HepG2 (cell line): ENCODE results near the gene CA10. TPM values are rescaled to one million over a fixed set of nuclear protein-coding genes. Genes with fewer than 3 reads are reported as not detected.
A peak's percentile ranks its signal among the peaks of the same experiment; 100 is the strongest.

ENCODE experiments used
- ATAC-seq: fragments of 200-7000 bp; cut with Tn5 transposase; 3 replicates; pipeline ENCODE4 v1.9.1; 2020; ENCODE audit warnings: mild to moderate bottlenecking, moderate library complexity
- BruUV-seq: library from RNA; stranded (reverse); fragments of 400-500 nt; replicated peaks from 2 replicates; lab custom pipeline; 2021; lab: Mats Ljungman, UMichigan
- CTCF ChIA-PET: fragments of 300-600 bp; formaldehyde crosslinking; extraction: SDS; loops from one replicate; lab custom pipeline; 2021; ENCODE audit warnings: low total read pairs, inconsistent platforms, low intra/inter-chr PET ratio; lab: Yijun Ruan, JAX
- POLR2A ChIA-PET: fragments of 350-600 bp; sonication (Branson Sonifier 250); formaldehyde crosslinking; loops from one replicate; lab custom pipeline; 2020; ENCODE audit warnings: antibody characterized with exemption, inconsistent platforms; lab: Yijun Ruan, JAX
- DNase-seq: peaks from one replicate; pipeline ENCODE4 v3.0.0-alpha.2; 2015; ENCODE audit warnings: low spot score
- FAIRE-seq: peaks from 3 replicates; lab custom pipeline; 2011; peaks lifted over from hg19 to GRCh38; lab: Jason Lieb, UNC
- H2AFZ ChIP-seq: one replicate; pipeline ENCODE4 v1.6.1; 2011; ENCODE audit warnings: low read length, inconsistent platforms
- H3K27ac ChIP-seq: fragments of 300-600 bp; 3 replicates; pipeline ENCODE4 v1.8.0; 2011; ENCODE audit warnings: mixed run types, mild to moderate bottlenecking, mixed read lengths, low read length, inconsistent platforms; ENCODE audit not compliant: insufficient read depth; ENCODE audit errors: extremely low read length
- H3K27me3 ChIP-seq, 2 experiments: fragments of 200-600 bp in 1 of 2; 2 replicates in 1 of 2; 3 replicates in 1 of 2; pipeline versions ENCODE4 v1.6.0 to v1.8.0; 2011; ENCODE audit warnings: low read length in 2 of 2, mild to moderate bottlenecking in 2 of 2, moderate library complexity in 2 of 2, inconsistent platforms in 1 of 2; ENCODE audit not compliant: insufficient read depth in 2 of 2, control insufficient read depth in 1 of 2
- H3K36me3 ChIP-seq, 2 experiments: fragments of 200-600 bp in 1 of 2; replicated peaks in 1 of 2; 2 replicates in 1 of 2; 3 replicates in 1 of 2; pipeline versions ENCODE4 v1.5.1 to v1.8.0; 2011; ENCODE audit warnings: low read length in 2 of 2, inconsistent platforms in 1 of 2; ENCODE audit not compliant: insufficient read depth in 2 of 2, control insufficient read depth in 1 of 2
- H3K4me1 ChIP-seq: 2 replicates; pipeline ENCODE4 v1.5.1; 2012; ENCODE audit warnings: low read length, inconsistent platforms; ENCODE audit not compliant: insufficient read depth
- H3K4me2 ChIP-seq: 2 replicates; pipeline ENCODE4 v1.6.0; 2011; ENCODE audit warnings: low read depth, low read length, inconsistent platforms
- H3K4me3 ChIP-seq, 3 experiments: fragments of 200-600 bp in 1 of 3; sonication (generic), shearing (Covaris generic) in 1 of 3; replicated peaks in 1 of 3; 2 replicates each; pipeline ENCODE4 v1.5.1; 2011 to 2016; ENCODE audit warnings: low read length in 3 of 3, inconsistent platforms in 2 of 3, low read depth in 2 of 3, mild to moderate bottlenecking in 2 of 3, control low read depth in 1 of 3, mixed read lengths in 1 of 3; ENCODE audit not compliant: insufficient read depth in 1 of 3
- H3K79me2 ChIP-seq: one replicate; pipeline ENCODE4 v1.6.1; 2011; ENCODE audit warnings: low read length, inconsistent platforms; ENCODE audit not compliant: insufficient read depth
- H3K9ac ChIP-seq: 2 replicates; pipeline ENCODE4 v1.6.0; 2011; ENCODE audit warnings: mild to moderate bottlenecking, low read depth, low read length, inconsistent platforms; ENCODE audit not compliant: insufficient read depth
- H3K9me3 ChIP-seq: 2 replicates; pipeline ENCODE4 v1.5.1; 2012; ENCODE audit warnings: mild to moderate bottlenecking, low read length
- H4K20me1 ChIP-seq: 2 replicates; pipeline ENCODE4 v1.6.0; 2011; ENCODE audit warnings: inconsistent platforms, mild to moderate bottlenecking, low read length, moderate library complexity; ENCODE audit not compliant: insufficient read depth
- ATF1 ChIP-seq: IDR thresholded peaks from 2 replicates; pipeline ENCODE4 v1.6.1; 2016; ENCODE audit warnings: mild to moderate bottlenecking, control low read depth
- HDAC1 ChIP-seq: sonication (generic); formaldehyde crosslinking; IDR thresholded peaks from 2 replicates; pipeline ENCODE4 v1.5.1; 2020; ENCODE audit warnings: mild to moderate bottlenecking, missing genetic modification reagents
- HMGA1 ChIP-seq: sonication (generic); formaldehyde crosslinking; conservative IDR thresholded peaks from 2 replicates; pipeline ENCODE4 v1.4.0; 2020; ENCODE audit warnings: missing genetic modification reagents
- IKZF5 ChIP-seq: IDR thresholded peaks from 2 replicates; pipeline ENCODE4 v1.6.1; 2018; ENCODE audit warnings: missing genetic modification reagents, mild to moderate bottlenecking, missing compliant biosample characterization
- MAFF ChIP-seq: IDR thresholded peaks from 2 replicates; pipeline ENCODE4 v1.6.1; 2011; ENCODE audit warnings: low read depth, low read length, improper control_type of control experiment
- MAFK ChIP-seq, 2 experiments: IDR thresholded peaks in 1 of 2; conservative IDR thresholded peaks in 1 of 2; 2 replicates each; pipeline ENCODE4 v1.6.1; 2011; ENCODE audit warnings: improper control_type of control experiment in 2 of 2, low read length in 2 of 2
- MXD4 ChIP-seq: IDR thresholded peaks from 2 replicates; pipeline ENCODE4 v1.6.1; 2016; ENCODE audit warnings: mild to moderate bottlenecking, missing biosample characterization, missing genetic modification reagents
- NFE2L1 ChIP-seq: sonication (generic); formaldehyde crosslinking; IDR thresholded peaks from 2 replicates; pipeline ENCODE4 v1.4.0; 2020; ENCODE audit warnings: missing genetic modification reagents, mild to moderate bottlenecking, borderline replicate concordance
- NFKB2 ChIP-seq: sonication (generic); formaldehyde crosslinking; IDR thresholded peaks from 2 replicates; pipeline ENCODE4 v1.4.0; 2020; ENCODE audit warnings: missing genetic modification reagents, borderline replicate concordance
- NFRKB ChIP-seq: fragments of 450-650 bp; IDR thresholded peaks from 2 replicates; pipeline ENCODE4 v1.6.1; 2017
- PBX3 ChIP-seq: sonication (generic); formaldehyde crosslinking; IDR thresholded peaks from 2 replicates; pipeline ENCODE4 v1.8.1; 2023; ENCODE audit warnings: missing genetic modification reagents, inconsistent platforms, borderline replicate concordance
- TFDP2 ChIP-seq: sonication (generic); formaldehyde crosslinking; IDR thresholded peaks from 2 replicates; pipeline ENCODE4 v1.4.0; 2020; ENCODE audit warnings: missing genetic modification reagents
- TIGD3 ChIP-seq: sonication (generic); formaldehyde crosslinking; IDR thresholded peaks from 2 replicates; pipeline ENCODE4 v1.5.1; 2020; ENCODE audit warnings: mild to moderate bottlenecking, missing genetic modification reagents, borderline replicate concordance
- ZNF232 ChIP-seq: sonication (generic); formaldehyde crosslinking; IDR thresholded peaks from 2 replicates; pipeline ENCODE4 v1.4.0; 2020; ENCODE audit warnings: missing genetic modification reagents, borderline replicate concordance
- ZNF513 ChIP-seq: sonication (generic); formaldehyde crosslinking; conservative IDR thresholded peaks from 2 replicates; pipeline ENCODE4 v1.5.0; 2020; ENCODE audit warnings: missing genetic modification reagents
- ZNF598 ChIP-seq: sonication (generic); formaldehyde crosslinking; IDR thresholded peaks from 2 replicates; pipeline ENCODE4 v1.5.1; 2020; ENCODE audit warnings: mild to moderate bottlenecking, missing genetic modification reagents, borderline replicate concordance
- ZNF619 ChIP-seq: sonication (generic); formaldehyde crosslinking; IDR thresholded peaks from 2 replicates; pipeline ENCODE4 v1.4.0; 2020; ENCODE audit warnings: mild to moderate bottlenecking, missing genetic modification reagents
- WGBS: methylation state at CpG from one replicate; pipeline ENCODE4 v1.1.6; 2017; ENCODE audit warnings: low lambda C conversion rate; 5-methylcytosine and 5-hydroxymethylcytosine counted together
- in situ Hi-C: cut with HindIII; loops from 2 replicates; pipeline ENCODE4 v1.10.0; 2017; ENCODE audit warnings: low pct_unique_long_range_greater_than_20kb; ENCODE audit not compliant: extremely low pct_ligation_motif_present
- intact Hi-C: fragments of 100-400 bp; cut with micrococcal nuclease; formaldehyde crosslinking; loops from one replicate; pipeline ENCODE4 v1.10.0; 2022; ENCODE audit not compliant: unreplicated experiment
- polyA plus RNA-seq, 8 experiments: library from polyadenylated mRNA; depleted of rRNA in 3 of 8; stranded (reverse) in 7 of 8; unstranded in 1 of 8; fragments of >200 nt; fragmentation: Illumina TruSeq in 4 of 8; extraction: Trizol in 4 of 8; gene quantifications; 2 replicates each; pipeline versions ENCODE4 v1.2.1 to v1.2.3, GENCODE V29; 2011 to 2016; ENCODE audit warnings: low read depth in 4 of 8, missing spikeins in 1 of 8, mixed read lengths in 1 of 8; ENCODE audit not compliant: insufficient read depth in 1 of 8
- total RNA-seq, 5 experiments: library from RNA; depleted of rRNA; stranded (reverse); fragments of >200 nt; fragmentation: Illumina TruSeq; extraction: Trizol; gene quantifications; 2 replicates each; pipeline ENCODE4 v1.2.3, GENCODE V29; 2016; ENCODE audit warnings: low read depth in 1 of 5

The CA10 gene
- total and polyA plus RNA-seq, 2 of the 13 experiments (the other 11 are each of a cell fraction or from before 2014, with no cell fraction given) = not detected

GRCh38 chr17:51951741-51952140, 206.8 kb downstream of the CA10 start (continued):
- TF ChIP-seq TFDP2 (CRISPR knock-in tag) (no peak), PBX3 (CRISPR knock-in tag) (no peak), NFE2L1 (CRISPR knock-in tag) (no peak), ZNF232 (no peak), IKZF5 (CRISPR knock-in tag) (no peak), HMGA1 (CRISPR knock-in tag) (no peak)

- intact Hi-C loops (no loop called here), in situ Hi-C loops (no loop called here)
- no peak overlapping the region for H3K27ac ChIP-seq
- BruUV-seq = no TSS peak
- no peak overlapping the region for H3K9ac ChIP-seq
- H3K79me2 ChIP-seq = no peaks in the 10 kb centered on the region
- TF ChIP-seq NFKB2 (no peak), TIGD3 (CRISPR knock-in tag) (no peak), ZNF598 (no peak), ZNF513 (CRISPR knock-in tag) (no peak), ZNF619 (CRISPR knock-in tag) (no peak), ATF1 (CRISPR knock-in tag) (no peak), MAFF (peak; percentile 57), MXD4 (CRISPR knock-in tag) (no peak), NFRKB (no peak), HDAC1 (CRISPR knock-in tag) (no peak), MAFK (conservative IDR thresholded peaks at IDR 0.05 in 1 of 2, IDR thresholded peaks at IDR 0.05 in 1 of 2; ENCODE audit: low read length in 2 of 2) (peak; percentile 74 to 78; a peak in 3 of 4 replicates)
- no peaks in the 10 kb centered on the region for H3K4me1 ChIP-seq
- WGBS = 6% methylated on average over 4 of the region's 4 CpGs
- no peak overlapping the region for H3K4me3 ChIP-seq
- H3K27me3 ChIP-seq = no peaks in the 10 kb centered on the region
- DNase-seq (no peak), ATAC-seq (no peak), FAIRE-seq (no peak)
- no peak overlapping the region for H2AFZ ChIP-seq
- H3K4me2 ChIP-seq = no peak overlapping the region
- ChIA-PET POLR2A (no interaction called here), CTCF (no interaction called here)
- H3K9me3 ChIP-seq = no peaks in the 10 kb centered on the region; the same call in 1 of the 2 replicates
- no peaks in the 10 kb centered on the region for H3K36me3 ChIP-seq
- H4K20me1 ChIP-seq = no peaks in the 10 kb centered on the region
These were observed 210.4 kb downstream of the CA10 start for GRCh38 chr17:51948128-51948527.
